K562 (cell line): ENCODE results near the gene PFKFB2. TPM values are rescaled to one million over a fixed set of nuclear protein-coding genes. Genes with fewer than 3 reads are reported as not detected.

ENCODE experiments used
- ATF4 ChIP-seq: fragments of 450-650 bp; formaldehyde crosslinking; IDR thresholded peaks from 2 replicates; pipeline ENCODE4 v1.4.0; 2022; ENCODE audit warnings: mild to moderate bottlenecking, moderate library complexity
- BRCA1 ChIP-seq, 2 experiments: fragments of 450-650 bp in 1 of 2; sonication (generic) in 1 of 2; formaldehyde crosslinking in 1 of 2; IDR thresholded peaks; 2 replicates each; pipeline versions ENCODE4 v1.5.0 to v1.6.1; 2017 to 2020; ENCODE audit warnings: mild to moderate bottlenecking in 1 of 2, missing genetic modification reagents in 1 of 2
- E2F3 ChIP-seq: fragments of 250-450 bp; sonication (Bioruptor Pico); IDR thresholded peaks from 2 replicates; pipeline ENCODE4 v1.4.0; 2020; ENCODE audit warnings: mild to moderate bottlenecking
- EHMT2 ChIP-seq: fragments of 450-650 bp; IDR thresholded peaks from 2 replicates; pipeline ENCODE4 v1.6.1; 2018; ENCODE audit warnings: antibody characterized with exemption
- EP300 ChIP-seq: IDR thresholded peaks from 2 replicates; pipeline ENCODE4 v1.6.1; 2012; ENCODE audit warnings: low read length, improper control_type of control experiment
- FOS ChIP-seq: IDR thresholded peaks from 3 replicates; pipeline ENCODE4 v1.6.1; 2011; ENCODE audit not compliant: insufficient read length; ENCODE audit errors: extremely low read depth
- HMG20A ChIP-seq: fragments of 450-650 bp; formaldehyde crosslinking; conservative IDR thresholded peaks from 2 replicates; pipeline ENCODE4 v1.4.0; 2020; ENCODE audit warnings: mild to moderate bottlenecking, mixed read lengths
- MITF ChIP-seq: IDR thresholded peaks from 2 replicates; pipeline ENCODE4 v1.6.1; 2014; ENCODE audit warnings: antibody characterized with exemption
- NFATC3 ChIP-seq: fragments of 450-650 bp; IDR thresholded peaks from 2 replicates; pipeline ENCODE4 v1.6.1; 2017; ENCODE audit warnings: mild to moderate bottlenecking
- NR4A1 ChIP-seq, 2 experiments: fragments of 250-450 bp in 1 of 2; fragments of 450-650 bp in 1 of 2; sonication (Bioruptor Pico) in 1 of 2; IDR thresholded peaks; 2 replicates each; pipeline versions ENCODE4 v1.4.0 to v1.6.1; 2016 to 2020; ENCODE audit warnings: mild to moderate bottlenecking in 2 of 2, missing compliant biosample characterization in 1 of 2, missing genetic modification characterization in 1 of 2, moderate library complexity in 1 of 2
- PHB ChIP-seq: fragments of 250-450 bp; sonication (Bioruptor Pico); IDR thresholded peaks from 2 replicates; pipeline ENCODE4 v1.5.0; 2021
- RBBP5 ChIP-seq: fragments of 200-600 bp; sonication (generic); IDR thresholded peaks from 2 replicates; pipeline ENCODE4 v1.6.1; 2012; ENCODE audit warnings: borderline replicate concordance, mild to moderate bottlenecking, low read length, control low read depth, inconsistent platforms; ENCODE audit not compliant: insufficient read depth, poor library complexity, severe bottlenecking
- SMAD2 ChIP-seq: fragments of 150-350 bp; IDR thresholded peaks from 2 replicates; pipeline ENCODE4 v1.6.1; 2014; ENCODE audit warnings: low read depth, mild to moderate bottlenecking, low read length
- TCF7L2 ChIP-seq: fragments of 150-350 bp; IDR thresholded peaks from 2 replicates; pipeline ENCODE4 v1.6.1; 2016; ENCODE audit warnings: low read depth, mild to moderate bottlenecking, low read length, moderate library complexity
- THAP12 ChIP-seq: fragments of 250-450 bp; sonication (Bioruptor Pico); IDR thresholded peaks from 2 replicates; pipeline ENCODE4 v1.9.0; 2021; ENCODE audit warnings: mild to moderate bottlenecking, inconsistent platforms
- ZNF232 ChIP-seq: sonication (generic); formaldehyde crosslinking; IDR thresholded peaks from 2 replicates; pipeline ENCODE4 v1.8.0; 2022; ENCODE audit warnings: mild to moderate bottlenecking, missing genetic modification reagents
- ZNF282 ChIP-seq: sonication (generic); formaldehyde crosslinking; IDR thresholded peaks from 2 replicates; pipeline ENCODE4 v1.8.1; 2023; ENCODE audit warnings: missing genetic modification reagents
- ZNF324 ChIP-seq: fragments of 250-450 bp; sonication (Bioruptor Pico); IDR thresholded peaks from 2 replicates; pipeline ENCODE4 v1.4.0; 2020; ENCODE audit warnings: mild to moderate bottlenecking
- ZNF79 ChIP-seq: fragments of 250-450 bp; sonication (Bioruptor Pico); IDR thresholded peaks from 2 replicates; pipeline ENCODE4 v1.4.0; 2020; ENCODE audit warnings: low read depth, mild to moderate bottlenecking, moderate library complexity
- polyA plus RNA-seq, 8 experiments: library from polyadenylated mRNA; depleted of rRNA in 4 of 8; stranded (reverse) in 5 of 8; unstranded in 3 of 8; fragments of >200 nt; fragmentation: Nextera tagmentation in 2 of 8; fragmentation: Illumina TruSeq in 1 of 8; extraction: Ambion mirVana in 2 of 8; extraction: Trizol in 1 of 8; gene quantifications; 2 replicates each; pipeline versions ENCODE4 v1.2.1 to v1.2.3, GENCODE V29; 2011 to 2014; ENCODE audit warnings: inconsistent platforms in 1 of 8, missing spikeins in 1 of 8
- total RNA-seq, 7 experiments: library from RNA; depleted of rRNA in 6 of 7; stranded (reverse); fragments of >200 nt in 6 of 7; fragmentation: Illumina TruSeq in 2 of 7; extraction: Trizol in 2 of 7; gene quantifications; 2 replicates each; pipeline versions ENCODE4 v1.2.1 to v1.2.3, GENCODE V29; 2011 to 2021; ENCODE audit warnings: low replicate concordance in 1 of 7
- TF ChIP-seq, protein P1 (sequence below): fragments of 250-450 bp; sonication (Bioruptor Pico); IDR thresholded peaks from 2 replicates; pipeline ENCODE4 v1.5.0; 2020; ENCODE audit warnings: mild to moderate bottlenecking

Gene PFKFB2
- total and polyA plus RNA-seq, 9 of the 15 experiments (the other 6 are each of a cell fraction or from before 2014, with no cell fraction given): 6.9 to 26.0 (median 16.4) TPM

DNA sequence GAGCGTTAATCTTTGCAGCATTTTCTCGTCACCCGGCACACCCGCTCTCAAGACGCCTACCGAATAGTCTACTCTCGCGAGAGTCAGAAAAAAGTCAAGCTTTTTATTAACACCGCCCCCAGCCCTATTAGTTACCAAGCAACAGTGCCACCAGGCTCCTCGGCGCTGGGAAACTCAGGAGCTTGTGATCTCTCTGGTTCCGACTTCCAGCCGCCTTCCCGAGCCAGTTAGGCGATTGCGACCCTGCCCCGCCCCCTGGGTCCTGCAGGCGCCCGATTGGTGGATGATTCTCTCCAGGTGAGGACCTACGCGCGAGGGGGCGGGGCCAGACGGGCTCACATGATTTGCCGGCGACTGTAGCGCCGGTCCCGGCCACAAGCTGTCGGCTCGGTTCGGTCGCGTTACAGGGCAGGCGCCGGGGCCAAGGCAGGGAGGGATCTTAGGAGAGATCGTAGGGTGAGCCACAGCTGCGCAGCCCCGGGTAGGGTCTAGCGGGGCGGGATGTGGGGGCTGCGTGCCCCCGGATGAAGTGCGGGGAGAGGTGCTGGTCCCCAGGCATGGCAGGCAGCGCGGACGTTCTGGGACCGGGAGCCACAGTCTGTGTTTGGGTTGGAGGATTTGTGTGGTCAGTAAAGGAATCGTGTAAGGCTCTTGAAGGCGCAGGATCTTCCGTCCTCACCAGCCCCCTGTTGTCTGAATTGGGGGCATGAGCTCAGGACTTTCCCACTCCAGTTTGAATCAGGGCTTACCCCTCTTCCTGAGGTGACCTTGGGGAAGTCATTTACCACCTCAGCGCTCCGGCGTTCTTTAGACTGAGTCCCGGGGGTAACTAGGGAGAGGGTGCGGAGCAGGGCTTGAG is at the start of gene PFKFB2 (continued):
- no peak for TF ChIP-seq NFATC3
- TF ChIP-seq, protein P1, sequence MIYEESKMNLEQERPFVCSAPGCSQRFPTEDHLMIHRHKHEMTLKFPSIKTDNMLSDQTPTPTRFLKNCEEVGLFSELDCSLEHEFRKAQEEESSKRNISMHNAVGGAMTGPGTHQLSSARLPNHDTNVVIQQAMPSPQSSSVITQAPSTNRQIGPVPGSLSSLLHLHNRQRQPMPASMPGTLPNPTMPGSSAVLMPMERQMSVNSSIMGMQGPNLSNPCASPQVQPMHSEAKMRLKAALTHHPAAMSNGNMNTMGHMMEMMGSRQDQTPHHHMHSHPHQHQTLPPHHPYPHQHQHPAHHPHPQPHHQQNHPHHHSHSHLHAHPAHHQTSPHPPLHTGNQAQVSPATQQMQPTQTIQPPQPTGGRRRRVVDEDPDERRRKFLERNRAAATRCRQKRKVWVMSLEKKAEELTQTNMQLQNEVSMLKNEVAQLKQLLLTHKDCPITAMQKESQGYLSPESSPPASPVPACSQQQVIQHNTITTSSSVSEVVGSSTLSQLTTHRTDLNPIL (CRISPR knock-in tag): no peak
- TF ChIP-seq PHB (CRISPR knock-in tag): peak; percentile 94; the same call in 1 of the 2 replicates
- TF ChIP-seq E2F3 (CRISPR knock-in tag): no peak
- TF ChIP-seq ZNF282 (CRISPR knock-in tag): no peak
- TF ChIP-seq ATF4 (CRISPR knock-in tag): no peak; the same call in 1 of the 2 replicates
- peak; percentile 93 for TF ChIP-seq MITF
- TF ChIP-seq THAP12 (CRISPR knock-in tag): peak; percentile 65; the same call in 1 of the 2 replicates
- TF ChIP-seq EP300: no peak; the same call in 1 of the 2 replicates
- TF ChIP-seq ZNF324 (CRISPR knock-in tag): no peak
- no peak for TF ChIP-seq HMG20A (CRISPR knock-in tag)
- no peak for TF ChIP-seq SMAD2
- no peak for TF ChIP-seq EHMT2
- peak; percentile 22; the same call in 1 of the 2 replicates for TF ChIP-seq NR4A1 (CRISPR knock-in tag; IDR thresholded peaks at IDR 0.05)
- TF ChIP-seq NR4A1 (tag; IDR thresholded peaks at IDR 0.05): 0 out of 2 replicates have a peak, but pooled peaks have one; percentile 25
- TF ChIP-seq RBBP5: peak; percentile 70
- TF ChIP-seq ZNF232 (CRISPR knock-in tag): no peak
- TF ChIP-seq TCF7L2: no peak
- peak; percentile 8 for TF ChIP-seq FOS
- TF ChIP-seq ZNF79 (CRISPR knock-in tag): no peak
- no peak for TF ChIP-seq BRCA1 (IDR thresholded peaks at IDR 0.05)
- TF ChIP-seq BRCA1 (CRISPR knock-in tag; IDR thresholded peaks at IDR 0.05): no peak
